ENCODE measurements around the gene NACAD.

The NACAD gene

GRCh38 chr7:45076946-45077345 lies 11.8 kb downstream of the NACAD start:
- H3K27ac ChIP-seq = no peak overlapping the region
- TF ChIP-seq ZFX (IDR thresholded peaks at IDR 0.05) (no peak), CTCF (conservative IDR thresholded peaks at IDR 0.05) (no peak)

- H3K27ac ChIP-seq = no peak overlapping the region
- no peak for TF ChIP-seq ZFX (IDR thresholded peaks at IDR 0.05)
- no peak for TF ChIP-seq CTCF (conservative IDR thresholded peaks at IDR 0.05)
Measured at GRCh38 chr7:45075871-45076796, 12.6 kb downstream of the NACAD start.

- TF ChIP-seq ZFX (IDR thresholded peaks at IDR 0.05) (no peak), CTCF (conservative IDR thresholded peaks at IDR 0.05) (no peak)
- no peak overlapping the region for H3K27ac ChIP-seq
Measured at GRCh38 chr7:45075355-45075644, 13.5 kb downstream of the NACAD start.

GRCh38 chr7:45074528-45075354 lies 14.0 kb downstream of the NACAD start:
- H3K27ac ChIP-seq = peak overlapping the region; percentile 63
- TF ChIP-seq CTCF (conservative IDR thresholded peaks at IDR 0.05) (no peak), ZFX (IDR thresholded peaks at IDR 0.05) (no peak)

GRCh38 chr7:45073786-45074527 lies 14.8 kb downstream of the NACAD start:
- H3K27ac ChIP-seq = peak overlapping the region; percentile 63
- TF ChIP-seq ZFX (IDR thresholded peaks at IDR 0.05) (no peak), CTCF (conservative IDR thresholded peaks at IDR 0.05) (no peak)

GRCh38 chr7:45073031-45073785 lies 15.6 kb downstream of the NACAD start:
- peak overlapping the region; percentile 63 for H3K27ac ChIP-seq
- TF ChIP-seq ZFX (IDR thresholded peaks at IDR 0.05) = no peak
- TF ChIP-seq CTCF (conservative IDR thresholded peaks at IDR 0.05) = no peak
